Activated T-helper 1 cell treated with anti-CD3 and anti-CD28 coated beads, Interleukin-12 subunit alpha, Interleukin-12 subunit beta, Interleukin-2, Interleukin-4 antibody, amounts not matched to agents 30 ng/mL and 10 ng/mL and 1 ng/mL, durations not matched to agents 14 hours and 24 hours and 36 hours (primary cell): ENCODE measurements around the gene PPIL6. TPM values are rescaled to one million over a fixed set of nuclear protein-coding genes. Genes with fewer than 3 reads are reported as not detected.

Experiments
- DNase-seq: peaks from one replicate; pipeline ENCODE4 v3.0.0; 2021; ENCODE audit warnings: low spot score
- H3K27ac Mint-ChIP-seq: one replicate; pipeline ENCODE4 v1.8.0; 2021; ENCODE audit warnings: mild to moderate bottlenecking, mixed read lengths
- H3K27me3 Mint-ChIP-seq: one replicate; pipeline ENCODE4 v1.8.0; 2022; ENCODE audit warnings: mild to moderate bottlenecking, moderate library complexity, mixed read lengths; ENCODE audit not compliant: insufficient read depth
- H3K36me3 Mint-ChIP-seq: one replicate; pipeline ENCODE4 v1.8.0; 2021; ENCODE audit warnings: low read depth, mixed read lengths
- H3K4me1 Mint-ChIP-seq: one replicate; pipeline ENCODE4 v1.8.0; 2021; ENCODE audit warnings: low read depth, mixed read lengths
- H3K4me3 Mint-ChIP-seq: one replicate; pipeline ENCODE4 v1.8.0; 2021; ENCODE audit warnings: mild to moderate bottlenecking, moderate library complexity, mixed read lengths
- H3K9me3 Mint-ChIP-seq: one replicate; pipeline ENCODE4 v1.8.0; 2021; ENCODE audit warnings: mixed read lengths
- intact Hi-C: fragments of 100-400 bp; cut with micrococcal nuclease; formaldehyde crosslinking; loops from one replicate; pipeline ENCODE4 v1.15.1; 2024
- total RNA-seq: library from RNA; stranded (reverse); gene quantifications from 2 replicates; pipeline ENCODE4 v1.2.3, GENCODE V29; 2022

PPIL6 gene
- total RNA-seq, 1 donor from 2014 or later: 0.13 TPM

DNA sequence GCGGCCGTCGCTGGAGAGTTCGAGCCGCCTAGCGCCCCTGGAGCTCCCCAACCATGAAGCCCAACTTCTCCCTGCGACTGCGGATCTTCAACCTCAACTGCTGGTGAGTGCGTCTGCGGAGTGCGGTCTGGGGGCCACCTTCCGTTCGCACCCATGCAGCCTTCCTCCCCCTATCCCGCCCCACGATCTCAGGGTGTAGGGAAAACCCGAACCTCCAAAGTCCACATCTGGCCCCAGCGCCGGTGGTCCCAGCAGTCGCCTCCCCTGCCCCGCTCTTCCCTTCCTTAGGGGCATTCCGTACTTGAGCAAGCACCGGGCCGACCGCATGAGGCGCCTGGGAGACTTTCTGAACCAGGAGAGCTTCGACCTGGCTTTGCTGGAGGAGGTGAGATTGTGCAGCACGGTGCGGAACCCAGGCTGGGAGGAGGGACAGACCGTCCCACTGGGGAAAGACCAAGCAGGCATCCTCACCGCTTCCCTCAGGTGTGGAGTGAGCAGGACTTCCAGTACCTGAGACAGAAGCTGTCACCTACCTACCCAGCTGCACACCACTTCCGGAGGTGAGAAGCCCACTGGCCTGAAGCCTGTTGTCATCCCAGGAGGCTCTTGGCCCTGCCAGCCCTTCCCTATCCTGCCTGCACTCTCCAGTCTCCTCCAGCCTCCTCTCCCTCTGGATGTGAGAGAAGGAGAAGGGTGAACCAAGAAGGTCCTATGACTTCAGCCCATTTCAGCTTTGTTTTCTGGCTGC is 815 bp upstream of the PPIL6 start:
- Mint-ChIP-seq H3K4me3 (peak overlapping the region; percentile 88), H3K27me3 (peaks cover 5% of the 10 kb centered on the region), H3K9me3 (no peaks in the 10 kb centered on the region), H3K27ac (peak overlapping the region; percentile 91), H3K4me1 (peaks cover 23% of the 10 kb centered on the region), H3K36me3 (peaks cover 18% of the 10 kb centered on the region)
- no peak for DNase-seq
- intact Hi-C loops: loop anchor here (1.0 to 5.0 kb wide), 4 partner anchors 42 to 344 kb away; partner anchors contain the start of genes AK9, CEP57L1, FIG4 and ZBTB24

DNA sequence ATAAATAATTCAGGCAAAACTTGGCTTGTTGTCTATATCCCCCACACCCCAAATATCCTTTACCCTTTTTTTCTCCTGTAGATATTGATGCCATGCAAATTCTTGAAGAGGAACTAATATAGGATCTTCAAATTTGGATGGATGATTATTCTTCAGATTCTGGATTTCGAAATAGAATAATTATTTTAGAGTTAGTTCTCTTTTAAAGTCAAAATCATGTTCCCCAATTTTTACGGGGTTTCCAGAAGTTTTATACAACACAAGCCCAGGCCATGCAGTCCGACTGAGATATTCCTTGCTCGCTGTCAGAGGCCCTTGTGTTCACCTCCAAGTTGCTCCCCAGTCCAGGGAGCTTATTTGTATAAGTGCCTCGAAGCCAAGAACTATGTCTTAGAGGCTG is 4.4 kb downstream of the PPIL6 start:
- Mint-ChIP-seq H3K36me3 (no peaks in the 10 kb centered on the region), H3K27ac (no peak overlapping the region), H3K27me3 (peaks cover 22% of the 10 kb centered on the region), H3K9me3 (no peaks in the 10 kb centered on the region), H3K4me1 (no peaks in the 10 kb centered on the region), H3K4me3 (no peak overlapping the region)
- intact Hi-C loops: no loop called here
- no peak for DNase-seq

GRCh38 chr6:109434456-109434855 is 6.0 kb downstream of the PPIL6 start:
- Mint-ChIP-seq H3K4me3 (no peak overlapping the region), H3K27me3 (peaks cover 22% of the 10 kb centered on the region), H3K27ac (no peak overlapping the region), H3K9me3 (no peaks in the 10 kb centered on the region), H3K36me3 (no peaks in the 10 kb centered on the region), H3K4me1 (no peaks in the 10 kb centered on the region)
- intact Hi-C loops: no loop called here
- DNase-seq: no peak

- intact Hi-C loops: no loop called here
- Mint-ChIP-seq H3K36me3 (no peaks in the 10 kb centered on the region), H3K27ac (no peak overlapping the region), H3K9me3 (no peaks in the 10 kb centered on the region), H3K4me1 (peaks cover 5% of the 10 kb centered on the region), H3K27me3 (peaks cover 22% of the 10 kb centered on the region), H3K4me3 (no peak overlapping the region)
- DNase-seq: no peak
Observed at GRCh38 chr6:109429496-109429895, 10.9 kb downstream of the PPIL6 start.

DNA sequence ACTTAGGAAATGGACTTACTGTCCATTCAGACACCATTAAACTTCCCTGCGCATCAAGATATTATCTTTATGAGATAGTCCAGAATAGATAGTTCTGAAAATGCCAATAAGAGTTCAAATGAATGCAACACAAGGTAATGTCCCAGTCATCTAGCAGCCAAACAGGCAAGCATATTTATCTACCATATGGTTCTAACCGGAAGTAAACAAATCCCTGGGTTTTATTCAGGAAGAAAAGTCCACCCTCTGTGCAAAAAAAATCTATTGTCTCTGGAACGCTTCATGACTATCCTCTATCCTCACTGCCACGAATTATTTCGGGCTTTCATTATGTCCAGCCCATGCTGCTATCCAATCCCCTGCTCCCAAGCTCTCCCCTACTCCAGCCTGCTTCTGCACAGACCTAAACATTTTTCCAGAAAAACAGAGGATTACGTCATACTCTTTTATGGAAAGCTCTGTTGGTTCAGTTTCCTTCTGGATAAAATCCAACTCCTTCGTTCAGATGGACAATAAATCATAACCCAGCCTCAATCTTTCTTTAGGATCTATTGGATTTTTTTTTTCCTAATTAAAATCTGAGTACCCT is 11.4 kb downstream of the PPIL6 start:
- DNase-seq: no peak
- Mint-ChIP-seq H3K4me3 (no peak overlapping the region), H3K9me3 (no peaks in the 10 kb centered on the region), H3K27me3 (peaks cover 18% of the 10 kb centered on the region), H3K27ac (no peak overlapping the region), H3K4me1 (peaks cover 5% of the 10 kb centered on the region), H3K36me3 (no peaks in the 10 kb centered on the region)
- intact Hi-C loops: no loop called here

DNA sequence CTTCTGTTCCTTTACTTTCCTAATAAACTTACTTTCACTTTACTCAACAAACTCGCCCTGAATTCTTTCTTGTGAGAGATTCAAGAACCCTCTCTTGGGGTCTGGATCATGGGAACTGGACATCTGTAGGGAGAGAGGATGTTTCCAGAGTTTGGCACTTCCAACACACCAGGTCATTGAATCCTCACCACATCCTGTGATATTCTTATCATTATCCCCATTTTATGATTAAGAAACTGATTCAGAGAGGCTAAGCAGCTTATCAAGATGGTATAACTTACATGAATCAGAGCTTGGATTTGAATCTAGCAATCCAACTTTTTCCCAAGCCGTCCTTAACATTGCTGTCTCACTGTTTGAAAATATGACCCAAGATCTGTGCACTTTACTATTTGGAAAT is 15.5 kb downstream of the PPIL6 start:
- no peaks in the 10 kb centered on the region for H3K36me3 Mint-ChIP-seq
- intact Hi-C loops: no loop called here
- H3K4me3 Mint-ChIP-seq: no peak overlapping the region
- DNase-seq: no peak
- no peak overlapping the region for H3K27ac Mint-ChIP-seq
- H3K4me1 Mint-ChIP-seq: peaks cover 5% of the 10 kb centered on the region
- H3K9me3 Mint-ChIP-seq: no peaks in the 10 kb centered on the region
- H3K27me3 Mint-ChIP-seq: peaks cover 7% of the 10 kb centered on the region

GRCh38 chr6:109421184-109421583 is 19.2 kb downstream of the PPIL6 start:
- Mint-ChIP-seq H3K27me3 (peaks cover 12% of the 10 kb centered on the region), H3K4me1 (peaks cover 5% of the 10 kb centered on the region), H3K4me3 (no peak overlapping the region), H3K36me3 (no peaks in the 10 kb centered on the region), H3K9me3 (no peaks in the 10 kb centered on the region), H3K27ac (no peak overlapping the region)
- intact Hi-C loops: no loop called here
- no peak for DNase-seq

DNA sequence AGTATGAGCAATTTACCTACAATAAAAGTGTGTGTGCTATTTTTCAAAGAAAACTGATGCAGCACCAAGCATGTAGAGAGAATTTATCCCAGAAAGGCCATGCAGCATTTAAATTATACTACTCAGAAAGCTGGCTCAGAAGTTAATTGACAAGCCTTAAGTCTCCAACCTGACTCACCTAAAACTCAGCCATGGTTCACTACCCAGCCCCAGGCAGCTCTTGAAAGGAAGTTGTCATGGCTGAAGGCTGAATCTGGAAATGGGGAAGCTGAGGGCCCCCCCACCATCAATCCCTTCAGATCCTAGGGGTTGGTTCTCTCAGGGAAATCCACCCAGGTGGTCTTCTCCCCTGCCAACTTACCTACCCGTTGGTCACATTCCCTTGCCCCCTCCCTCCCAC is 19.7 kb downstream of the PPIL6 start:
- no peaks in the 10 kb centered on the region for H3K9me3 Mint-ChIP-seq
- no peaks in the 10 kb centered on the region for H3K36me3 Mint-ChIP-seq
- intact Hi-C loops: no loop called here
- no peak for DNase-seq
- peaks cover 10% of the 10 kb centered on the region for H3K27me3 Mint-ChIP-seq
- H3K4me1 Mint-ChIP-seq: peaks cover 5% of the 10 kb centered on the region
- H3K27ac Mint-ChIP-seq: no peak overlapping the region
- no peak overlapping the region for H3K4me3 Mint-ChIP-seq

GRCh38 chr6:109417646-109418045 is 22.8 kb downstream of the PPIL6 start:
- Mint-ChIP-seq H3K4me3 (no peak overlapping the region), H3K9me3 (no peaks in the 10 kb centered on the region), H3K4me1 (no peaks in the 10 kb centered on the region), H3K27ac (no peak overlapping the region), H3K27me3 (peaks cover 15% of the 10 kb centered on the region), H3K36me3 (no peaks in the 10 kb centered on the region)
- DNase-seq: no peak
- intact Hi-C loops: no loop called here

- no peak for DNase-seq
- no peaks in the 10 kb centered on the region for H3K4me1 Mint-ChIP-seq
- no peaks in the 10 kb centered on the region for H3K9me3 Mint-ChIP-seq
- no peak overlapping the region for H3K27ac Mint-ChIP-seq
- H3K27me3 Mint-ChIP-seq: peaks cover 25% of the 10 kb centered on the region
- no peaks in the 10 kb centered on the region for H3K36me3 Mint-ChIP-seq
- intact Hi-C loops: no loop called here
- H3K4me3 Mint-ChIP-seq: no peak overlapping the region
Observed at GRCh38 chr6:109411034-109411433, 29.4 kb downstream of the PPIL6 start.

- no peaks in the 10 kb centered on the region for H3K9me3 Mint-ChIP-seq
- no peaks in the 10 kb centered on the region for H3K36me3 Mint-ChIP-seq
- no peaks in the 10 kb centered on the region for H3K4me1 Mint-ChIP-seq
- peaks cover 11% of the 10 kb centered on the region for H3K27me3 Mint-ChIP-seq
- H3K4me3 Mint-ChIP-seq: no peak overlapping the region
- no peak for DNase-seq
- intact Hi-C loops: no loop called here
- no peak overlapping the region for H3K27ac Mint-ChIP-seq
Observed at GRCh38 chr6:109406196-109406595, 34.2 kb downstream of the PPIL6 start.

- Mint-ChIP-seq H3K27ac (no peak overlapping the region), H3K9me3 (no peaks in the 10 kb centered on the region), H3K27me3 (no peaks in the 10 kb centered on the region)
Observed at GRCh38 chr6:109397020-109397419, 43.4 kb downstream of the PPIL6 start.

GRCh38 chr6:109396046-109396718 is 44.2 kb downstream of the PPIL6 start:
- no peak overlapping the region for H3K4me3 Mint-ChIP-seq
- H3K4me1 Mint-ChIP-seq: peaks cover 5% of the 10 kb centered on the region
- no peaks in the 10 kb centered on the region for H3K36me3 Mint-ChIP-seq
- no peak for DNase-seq
- no peaks in the 10 kb centered on the region for H3K27me3 Mint-ChIP-seq
- intact Hi-C loops: no loop called here
- no peak overlapping the region for H3K27ac Mint-ChIP-seq
- H3K9me3 Mint-ChIP-seq: no peaks in the 10 kb centered on the region

More at GRCh38 chr6:109397020-109397419, 43.4 kb downstream of the PPIL6 start:
- no peak for DNase-seq
- Mint-ChIP-seq H3K4me3 (no peak overlapping the region), H3K4me1 (peaks cover 5% of the 10 kb centered on the region), H3K36me3 (no peaks in the 10 kb centered on the region)
- intact Hi-C loops: no loop called here
